DND-41 (cell line): ENCODE data around the gene WRNIP1.

Experiments
- EZH2 ChIP-seq: IDR thresholded peaks from 3 replicates; pipeline ENCODE4 v1.6.1; 2012; ENCODE audit warnings: borderline replicate concordance, low read depth, mild to moderate bottlenecking, moderate library complexity, low read length, inconsistent platforms; ENCODE audit not compliant: severe bottlenecking
- TF ChIP-seq, protein P1 (sequence below): IDR thresholded peaks from 2 replicates; pipeline ENCODE4 v1.5.1; 2012; ENCODE audit warnings: borderline replicate concordance, low read length, moderate library complexity, mild to moderate bottlenecking; ENCODE audit not compliant: poor library complexity, severe bottlenecking; ENCODE audit errors: extremely low read depth

DNA sequence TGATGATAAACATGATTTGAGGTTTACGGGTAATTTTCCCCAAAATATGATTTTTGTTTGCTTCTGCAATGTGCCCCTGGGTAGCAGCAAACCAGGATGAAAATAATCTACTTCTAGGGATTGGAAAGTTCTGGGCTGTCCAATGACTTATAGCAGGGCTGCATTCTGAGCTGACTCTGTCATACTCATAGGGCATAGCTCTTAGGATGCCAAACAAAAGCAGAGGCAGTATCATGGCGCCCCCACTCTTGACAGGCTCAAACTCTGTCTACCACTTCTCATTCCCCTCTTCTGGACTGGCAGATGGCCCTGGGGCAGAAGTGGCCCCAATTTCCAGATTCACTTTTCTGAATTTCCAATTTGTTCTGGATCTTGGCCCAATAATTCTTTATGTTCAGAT, 66.2 kb downstream of the WRNIP1 start:
- TF ChIP-seq EZH2: no peak
- TF ChIP-seq, protein P1, sequence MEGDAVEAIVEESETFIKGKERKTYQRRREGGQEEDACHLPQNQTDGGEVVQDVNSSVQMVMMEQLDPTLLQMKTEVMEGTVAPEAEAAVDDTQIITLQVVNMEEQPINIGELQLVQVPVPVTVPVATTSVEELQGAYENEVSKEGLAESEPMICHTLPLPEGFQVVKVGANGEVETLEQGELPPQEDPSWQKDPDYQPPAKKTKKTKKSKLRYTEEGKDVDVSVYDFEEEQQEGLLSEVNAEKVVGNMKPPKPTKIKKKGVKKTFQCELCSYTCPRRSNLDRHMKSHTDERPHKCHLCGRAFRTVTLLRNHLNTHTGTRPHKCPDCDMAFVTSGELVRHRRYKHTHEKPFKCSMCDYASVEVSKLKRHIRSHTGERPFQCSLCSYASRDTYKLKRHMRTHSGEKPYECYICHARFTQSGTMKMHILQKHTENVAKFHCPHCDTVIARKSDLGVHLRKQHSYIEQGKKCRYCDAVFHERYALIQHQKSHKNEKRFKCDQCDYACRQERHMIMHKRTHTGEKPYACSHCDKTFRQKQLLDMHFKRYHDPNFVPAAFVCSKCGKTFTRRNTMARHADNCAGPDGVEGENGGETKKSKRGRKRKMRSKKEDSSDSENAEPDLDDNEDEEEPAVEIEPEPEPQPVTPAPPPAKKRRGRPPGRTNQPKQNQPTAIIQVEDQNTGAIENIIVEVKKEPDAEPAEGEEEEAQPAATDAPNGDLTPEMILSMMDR: no peak
